OCI-LY1 (cell line): ENCODE measurements around the gene GLI3.

Experiments used
- EZH2 ChIP-seq: fragments of 200-600 bp; sonication (generic), shearing (Covaris generic); IDR thresholded peaks from 2 replicates; pipeline ENCODE4 v1.8.0; 2017; ENCODE audit warnings: borderline replicate concordance, mixed run types, mild to moderate bottlenecking, antibody characterized with exemption, low read length, moderate library complexity, mixed read lengths
- TF ChIP-seq, protein P1 (sequence below): fragments of 200-600 bp; sonication (generic), shearing (Covaris generic); IDR thresholded peaks from 2 replicates; pipeline ENCODE4 v1.5.1; 2017; ENCODE audit warnings: mild to moderate bottlenecking, antibody characterized with exemption, low read length, moderate library complexity, mixed read lengths

GRCh38 chr7:41969561-41970105 lies 267.4 kb downstream of the GLI3 start:
- TF ChIP-seq EZH2: no peak
- TF ChIP-seq, protein P1, sequence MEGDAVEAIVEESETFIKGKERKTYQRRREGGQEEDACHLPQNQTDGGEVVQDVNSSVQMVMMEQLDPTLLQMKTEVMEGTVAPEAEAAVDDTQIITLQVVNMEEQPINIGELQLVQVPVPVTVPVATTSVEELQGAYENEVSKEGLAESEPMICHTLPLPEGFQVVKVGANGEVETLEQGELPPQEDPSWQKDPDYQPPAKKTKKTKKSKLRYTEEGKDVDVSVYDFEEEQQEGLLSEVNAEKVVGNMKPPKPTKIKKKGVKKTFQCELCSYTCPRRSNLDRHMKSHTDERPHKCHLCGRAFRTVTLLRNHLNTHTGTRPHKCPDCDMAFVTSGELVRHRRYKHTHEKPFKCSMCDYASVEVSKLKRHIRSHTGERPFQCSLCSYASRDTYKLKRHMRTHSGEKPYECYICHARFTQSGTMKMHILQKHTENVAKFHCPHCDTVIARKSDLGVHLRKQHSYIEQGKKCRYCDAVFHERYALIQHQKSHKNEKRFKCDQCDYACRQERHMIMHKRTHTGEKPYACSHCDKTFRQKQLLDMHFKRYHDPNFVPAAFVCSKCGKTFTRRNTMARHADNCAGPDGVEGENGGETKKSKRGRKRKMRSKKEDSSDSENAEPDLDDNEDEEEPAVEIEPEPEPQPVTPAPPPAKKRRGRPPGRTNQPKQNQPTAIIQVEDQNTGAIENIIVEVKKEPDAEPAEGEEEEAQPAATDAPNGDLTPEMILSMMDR: no peak
